Activated T-helper 1 cell treated with Interleukin-2 at 50 U/mL for 16 hours (primary cell): ENCODE data around the gene SLCO2A1.
"Not testable (repeated sequence)": the region's sequence is repeated elsewhere in the genome, so short reads cannot be mapped to it uniquely, and the experiment has no call there.

Source experiments
- DNase-seq: peaks from one replicate; pipeline ENCODE4 v3.0.0-alpha.2; 2020; ENCODE audit warnings: low read depth

Gene SLCO2A1

GRCh38 chr3:134029734-134030378 lies at the start of gene SLCO2A1:
Gene SLCO2A1 (minus strand): TSS chr3:134029925. CDS start chr3:134029802, 123 bp downstream.
- DNase-seq = no peak

- no peak for DNase-seq
Measured at GRCh38 chr3:134079111-134079547, 49.4 kb upstream of the SLCO2A1 start.

- no peak for DNase-seq
Measured at GRCh38 chr3:134078169-134078831, 48.6 kb upstream of the SLCO2A1 start.

- no peak for DNase-seq
Measured at GRCh38 chr3:134077649-134078161, 48.0 kb upstream of the SLCO2A1 start.

- no peak for DNase-seq
Measured at GRCh38 chr3:134076851-134077250, 47.1 kb upstream of the SLCO2A1 start.

- no peak for DNase-seq
Measured at GRCh38 chr3:134075846-134076245, 46.1 kb upstream of the SLCO2A1 start.

GRCh38 chr3:134075568-134075825 lies 45.8 kb upstream of the SLCO2A1 start:
- DNase-seq = no peak

- DNase-seq = no peak
Measured at GRCh38 chr3:134074790-134075567, 45.3 kb upstream of the SLCO2A1 start.

GRCh38 chr3:134074001-134074789 lies 44.5 kb upstream of the SLCO2A1 start:
- no peak for DNase-seq

GRCh38 chr3:134073583-134073945 lies 43.8 kb upstream of the SLCO2A1 start:
- DNase-seq = no peak

GRCh38 chr3:134072881-134073582 lies 43.3 kb upstream of the SLCO2A1 start:
- no peak for DNase-seq

GRCh38 chr3:134070281-134070680 lies 40.6 kb upstream of the SLCO2A1 start:
- DNase-seq = not testable (repeated sequence)

GRCh38 chr3:134068429-134068828 lies 38.7 kb upstream of the SLCO2A1 start:
- DNase-seq = no peak

- DNase-seq = no peak
Measured at GRCh38 chr3:134067531-134068161, 37.9 kb upstream of the SLCO2A1 start.

GRCh38 chr3:134066651-134067530 lies 37.2 kb upstream of the SLCO2A1 start:
- no peak for DNase-seq

- DNase-seq = no peak
Measured at GRCh38 chr3:134066158-134066541, 36.4 kb upstream of the SLCO2A1 start.

GRCh38 chr3:134065252-134066157 lies 35.8 kb upstream of the SLCO2A1 start:
- no peak for DNase-seq

- no peak for DNase-seq
Measured at GRCh38 chr3:134064081-134064480, 34.4 kb upstream of the SLCO2A1 start.

- no peak for DNase-seq
Measured at GRCh38 chr3:134061401-134061800, 31.7 kb upstream of the SLCO2A1 start.
